HG03432 (cell line): ENCODE data around the gene BCAS4.
"Not testable (repeated sequence)": the region's sequence is repeated elsewhere in the genome, so short reads cannot be mapped to it uniquely, and the experiment has no call there.

ENCODE experiments used
- ATAC-seq: cut with Tn5 transposase; IDR thresholded peaks from one replicate; pipeline ENCODE4 v1.9.1; 2021; ENCODE audit warnings: mild to moderate bottlenecking, moderate library complexity; ENCODE audit not compliant: unreplicated experiment

Gene BCAS4

DNA sequence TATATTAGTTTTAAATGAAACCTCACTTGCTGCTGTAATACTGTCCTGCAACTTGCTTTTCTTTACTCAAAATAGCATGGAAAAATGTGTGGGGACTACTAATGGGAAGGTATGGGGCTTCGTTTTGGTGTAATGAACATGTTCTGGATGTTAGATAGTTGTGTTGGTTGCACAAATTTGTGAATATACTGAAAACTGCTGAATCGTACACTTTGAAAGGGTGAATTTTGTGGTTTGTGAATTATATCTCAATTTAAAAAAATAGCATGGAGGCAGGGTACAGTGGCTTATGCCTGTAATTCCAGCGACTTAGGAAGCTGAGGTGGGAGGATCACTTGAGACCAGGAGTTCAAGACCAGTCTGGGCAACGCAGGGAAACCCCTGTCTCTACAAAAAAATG is 2.3 kb downstream of the BCAS4 start:
- no peak for ATAC-seq

DNA sequence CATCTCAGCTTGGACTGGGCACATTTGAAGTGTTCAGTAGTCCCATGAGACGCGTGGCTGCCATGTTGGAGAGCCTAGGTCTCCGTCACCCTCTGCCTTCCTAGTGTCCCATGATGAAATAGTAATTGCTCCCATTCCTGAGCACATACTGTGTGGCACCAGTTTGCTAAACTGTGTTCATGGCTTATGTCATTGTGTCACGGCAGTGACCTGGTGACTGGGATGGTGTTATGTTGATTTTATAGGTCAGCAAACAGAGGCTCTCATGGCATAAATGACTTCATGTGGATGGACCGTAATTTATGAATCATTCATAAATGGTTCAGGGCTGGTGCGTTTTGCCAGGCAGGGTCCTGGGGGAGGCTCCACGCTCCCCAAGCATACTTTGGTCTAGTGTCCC is 3.8 kb downstream of the BCAS4 start:
- no peak for ATAC-seq

DNA sequence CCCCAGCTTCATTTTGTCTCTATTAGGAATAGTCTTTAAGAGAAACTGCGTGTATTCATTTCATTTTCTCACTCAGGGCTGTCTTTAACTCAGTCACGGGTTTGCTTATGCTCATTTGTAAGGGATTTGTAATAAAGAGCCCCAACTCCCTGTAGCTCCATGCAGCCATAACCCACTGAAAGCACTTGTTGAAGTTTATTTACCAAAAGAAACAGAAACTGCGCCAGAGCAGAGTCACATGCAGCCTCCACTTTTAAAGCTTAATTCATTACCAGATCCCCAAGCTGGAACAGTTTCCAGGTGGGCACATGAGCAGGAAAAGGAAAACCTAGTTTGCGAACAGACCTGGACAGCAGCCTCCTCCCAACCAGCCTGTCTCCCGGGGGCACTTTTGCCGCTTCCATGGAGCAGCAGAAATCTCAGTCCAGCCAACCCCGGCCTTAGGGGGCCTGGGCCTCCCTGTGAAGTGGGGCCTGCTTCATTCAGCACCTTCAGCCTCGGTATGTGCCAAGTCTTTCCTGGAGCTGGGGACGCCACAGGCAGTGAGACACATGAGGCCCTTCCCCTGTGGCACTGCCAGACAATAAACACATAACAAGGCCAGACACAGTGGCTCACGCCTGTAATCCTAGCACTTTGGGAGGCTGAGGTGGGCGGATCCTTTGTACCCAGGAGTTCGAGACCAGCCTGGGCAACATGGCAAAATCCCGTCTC is 4.5 kb downstream of the BCAS4 start:
- no peak for ATAC-seq

DNA sequence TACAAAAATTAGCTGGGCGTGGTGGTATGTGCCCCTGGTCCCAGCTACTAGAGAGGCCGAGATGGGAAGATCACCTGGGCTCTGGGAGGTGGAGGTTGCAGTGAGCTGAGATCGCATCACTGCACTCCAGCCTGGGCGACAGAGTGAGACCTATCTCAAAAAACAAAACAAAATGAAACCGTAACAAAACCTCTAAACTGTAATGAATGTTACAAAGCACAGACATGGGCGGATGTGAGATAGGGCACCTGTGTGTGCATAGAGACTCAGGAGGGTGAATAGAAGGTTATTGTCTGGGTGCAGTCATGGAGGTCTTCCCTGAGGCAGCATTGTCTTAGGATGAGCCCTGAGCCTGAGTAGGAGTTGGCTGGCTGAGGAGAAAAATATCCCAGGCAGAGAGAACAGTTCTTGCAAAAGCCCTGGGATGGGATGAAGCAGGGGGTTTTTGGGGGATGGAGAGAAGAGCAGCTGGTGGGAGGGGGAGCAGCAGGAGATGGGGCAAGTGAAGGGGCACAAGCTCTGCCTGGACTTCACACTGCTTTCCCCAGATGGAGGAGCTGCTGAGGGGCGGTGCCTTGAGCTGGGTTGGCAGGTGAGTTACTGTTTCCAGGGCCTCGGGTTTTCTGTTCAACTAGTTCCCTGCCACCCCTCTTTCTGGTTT is 5.2 kb downstream of the BCAS4 start:
- no peak for ATAC-seq

DNA sequence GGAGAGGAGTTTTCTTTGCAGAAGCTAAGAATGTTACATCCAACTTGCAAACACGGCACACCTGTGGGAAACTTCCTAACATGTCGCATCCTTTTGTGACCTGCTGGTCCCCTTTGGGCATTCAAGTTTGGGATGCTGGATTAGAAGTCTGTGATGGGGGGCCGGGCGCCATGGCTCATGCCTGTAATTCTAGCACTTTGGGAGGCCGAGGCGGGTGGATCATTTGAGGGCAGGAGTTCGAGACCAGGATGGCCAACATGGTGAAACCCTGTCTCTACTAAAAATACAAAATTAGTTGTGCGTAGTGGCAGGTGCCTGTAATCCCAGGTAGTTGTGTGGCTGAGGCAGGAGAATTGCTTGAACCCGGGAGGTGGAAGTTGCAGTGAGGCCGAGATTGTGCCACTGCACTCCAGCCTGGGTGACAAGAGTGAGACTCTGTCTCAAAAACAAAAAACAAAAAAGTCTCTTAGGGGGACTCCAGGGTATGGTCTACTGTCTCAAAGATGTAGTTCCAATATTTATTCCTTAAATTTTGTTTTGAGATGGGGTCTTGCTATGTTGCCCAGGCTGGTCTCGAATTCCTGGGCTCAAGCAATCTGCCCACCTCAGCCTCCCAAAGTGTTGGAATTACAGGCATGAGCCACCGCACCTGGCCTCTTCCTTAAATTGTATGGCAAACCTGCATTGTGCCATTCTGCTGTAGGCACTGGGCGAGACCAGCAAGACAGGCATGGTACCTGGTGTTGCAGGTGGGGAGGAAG is 6.3 kb downstream of the BCAS4 start:
- ATAC-seq = not testable (repeated sequence)

DNA sequence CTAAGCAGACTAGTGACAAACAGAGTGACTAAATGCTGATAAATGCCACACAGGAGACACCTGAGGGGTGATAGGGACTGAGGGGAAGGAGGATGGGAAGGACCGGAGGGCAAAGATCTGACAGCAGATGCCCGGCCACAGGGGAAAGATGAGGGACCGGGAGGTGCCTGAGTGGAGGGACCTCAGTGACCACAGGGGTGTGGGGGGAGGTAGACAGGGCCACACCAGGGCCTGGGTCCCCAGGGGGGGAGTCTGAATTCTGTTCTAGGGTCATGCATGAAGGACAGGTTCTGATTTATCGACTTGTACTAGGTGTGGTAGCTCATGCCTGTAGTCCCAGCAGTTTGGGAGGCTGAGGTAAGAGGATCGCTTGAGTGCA is 6.9 kb downstream of the BCAS4 start:
- ATAC-seq = no peak

DNA sequence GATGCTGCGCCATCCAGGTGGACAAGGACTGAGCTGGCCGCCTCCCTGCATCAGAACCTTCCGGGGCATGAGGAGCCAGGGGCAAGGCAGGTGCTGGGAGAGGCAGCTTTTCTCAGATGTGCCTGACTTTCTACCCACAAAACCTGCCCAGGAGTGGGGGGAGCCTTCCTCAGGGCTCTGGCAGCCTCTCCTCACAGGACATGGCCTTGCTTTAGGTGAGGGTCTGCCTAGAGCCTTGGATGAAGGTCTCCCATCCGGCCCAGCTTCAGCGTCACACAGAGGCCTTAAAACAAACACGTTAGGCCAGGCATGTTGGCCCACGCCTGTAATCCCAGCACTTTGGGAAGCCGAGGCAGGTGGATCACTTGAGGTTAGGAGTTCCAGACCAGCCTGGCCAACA is 7.4 kb downstream of the BCAS4 start:
- no peak for ATAC-seq

DNA sequence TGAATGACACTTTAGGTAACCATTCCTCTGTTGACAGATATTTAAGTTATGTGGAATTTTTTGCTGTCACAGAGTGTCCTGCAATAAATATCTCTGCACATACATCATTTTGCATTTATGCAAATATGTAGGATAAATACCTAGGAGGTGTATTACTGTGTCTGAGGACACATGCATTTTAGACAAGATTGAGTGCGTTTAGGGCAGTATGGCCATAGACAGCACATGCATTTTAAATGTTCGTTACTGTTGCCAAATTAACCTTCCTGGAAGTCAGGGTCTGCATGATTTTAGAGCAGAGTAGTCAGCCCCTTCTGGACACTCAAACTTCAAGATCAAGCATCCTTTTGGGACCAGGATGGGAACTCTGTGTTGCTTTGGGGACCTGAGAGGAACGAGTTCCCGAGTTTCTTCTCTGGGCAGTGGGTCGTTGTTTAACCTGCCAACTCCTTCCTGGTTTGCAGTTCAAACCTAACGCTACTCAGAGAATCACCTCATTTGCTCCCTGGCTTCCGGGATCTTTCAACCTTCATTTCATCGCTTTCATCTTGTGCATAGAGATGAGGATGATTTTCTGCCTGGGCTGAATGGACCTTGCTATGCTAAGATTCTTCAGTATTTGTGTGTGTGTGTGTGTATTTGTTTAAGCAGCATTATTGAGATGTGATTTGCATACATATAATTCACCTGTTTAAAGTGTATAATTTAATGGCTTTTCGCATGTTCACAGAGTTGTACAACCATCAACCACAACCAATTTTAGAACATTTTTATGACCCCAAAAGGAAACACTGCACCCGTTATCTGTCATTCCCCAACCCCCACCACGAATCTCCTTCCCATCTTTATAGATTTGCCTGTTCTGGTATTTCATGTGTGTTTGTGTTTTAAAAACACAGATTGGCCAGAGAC is 9.8 kb downstream of the BCAS4 start:
- no peak for ATAC-seq

DNA sequence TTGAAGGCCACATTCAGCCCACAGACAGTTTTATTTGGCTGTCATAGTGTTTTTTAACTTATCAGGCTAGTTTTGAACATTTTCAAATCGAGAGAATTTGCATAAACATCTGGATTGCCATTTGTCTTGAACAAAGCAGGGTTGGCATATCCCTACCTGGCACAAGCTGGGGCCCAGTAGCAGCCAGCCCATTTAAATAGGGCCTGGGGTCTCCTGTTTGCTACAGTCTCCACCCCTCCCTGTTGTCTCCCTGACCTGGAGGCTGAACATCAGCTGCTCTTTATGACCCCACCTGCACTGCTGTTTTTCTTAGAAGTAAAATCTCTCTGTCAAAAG is 10.5 kb downstream of the BCAS4 start:
- no peak for ATAC-seq

DNA sequence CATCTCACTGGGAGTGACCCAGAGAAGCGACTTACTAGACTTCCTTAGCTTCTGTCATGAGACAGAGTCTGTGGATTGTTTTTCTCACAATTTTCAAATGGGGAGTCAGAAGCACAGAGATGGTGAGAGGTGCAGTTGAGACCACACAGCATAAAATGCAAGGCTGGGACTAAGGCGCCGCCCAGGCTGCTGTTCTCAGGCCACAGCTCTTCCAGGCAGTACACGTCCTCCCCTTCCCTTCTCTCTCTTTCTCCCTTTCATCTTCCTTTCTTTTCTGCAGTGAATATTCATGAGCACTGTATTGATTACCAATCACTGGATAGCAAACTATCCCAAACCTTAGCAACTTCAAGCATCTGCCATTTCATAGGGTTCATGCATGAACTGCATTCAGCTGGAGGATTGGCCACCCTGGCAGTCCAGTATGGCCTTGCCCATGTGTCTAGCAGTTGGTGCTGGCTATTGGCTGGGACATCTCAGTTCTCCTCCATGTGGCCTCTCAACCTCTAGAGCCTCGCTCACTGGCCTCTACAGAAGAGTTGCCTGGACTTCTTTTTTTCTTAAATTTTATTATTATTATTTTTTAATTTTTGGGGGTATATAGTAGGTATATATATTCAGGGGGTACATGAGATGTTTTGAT is 11.4 kb downstream of the BCAS4 start:
- no peak for ATAC-seq

DNA sequence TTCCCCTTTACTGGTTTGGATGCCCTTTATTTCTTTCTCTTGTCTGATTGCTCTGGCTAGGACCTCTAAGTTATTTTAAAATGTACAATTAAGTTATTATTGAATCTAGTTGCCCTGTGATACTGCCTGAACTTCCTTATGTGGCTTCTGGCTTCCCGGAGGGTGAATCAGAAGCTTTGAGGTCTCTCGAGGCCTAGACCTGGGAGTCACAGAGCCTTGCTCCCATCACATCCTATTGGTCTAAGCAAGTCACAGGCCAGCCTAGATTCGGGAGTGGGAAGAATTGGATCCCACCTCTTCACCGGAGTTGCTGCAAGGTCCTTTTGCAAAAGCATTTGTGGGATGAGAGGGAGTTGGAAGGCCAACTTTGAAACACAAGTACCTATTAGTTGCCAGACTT is 15.2 kb downstream of the BCAS4 start:
- ATAC-seq = no peak

DNA sequence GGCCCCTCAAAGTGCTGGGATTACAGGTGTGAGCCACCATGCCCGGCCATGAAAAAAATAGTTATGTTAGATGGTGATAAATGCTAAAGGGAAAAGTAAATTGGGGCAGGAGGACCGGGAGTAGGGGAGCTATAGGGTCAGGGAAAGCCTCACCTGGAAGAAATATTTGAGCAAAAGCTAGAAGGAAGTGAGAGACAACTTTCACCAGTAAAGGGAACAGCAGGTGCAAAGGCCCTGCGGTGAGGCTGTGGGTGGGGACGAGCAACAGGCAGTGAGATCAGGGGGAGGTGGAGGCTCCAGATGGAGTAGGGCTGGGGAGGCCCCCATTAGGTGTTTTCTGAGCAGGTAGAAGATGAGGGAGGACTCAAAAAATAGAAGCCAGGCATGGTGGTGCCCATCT is 16.0 kb downstream of the BCAS4 start:
- no peak for ATAC-seq

DNA sequence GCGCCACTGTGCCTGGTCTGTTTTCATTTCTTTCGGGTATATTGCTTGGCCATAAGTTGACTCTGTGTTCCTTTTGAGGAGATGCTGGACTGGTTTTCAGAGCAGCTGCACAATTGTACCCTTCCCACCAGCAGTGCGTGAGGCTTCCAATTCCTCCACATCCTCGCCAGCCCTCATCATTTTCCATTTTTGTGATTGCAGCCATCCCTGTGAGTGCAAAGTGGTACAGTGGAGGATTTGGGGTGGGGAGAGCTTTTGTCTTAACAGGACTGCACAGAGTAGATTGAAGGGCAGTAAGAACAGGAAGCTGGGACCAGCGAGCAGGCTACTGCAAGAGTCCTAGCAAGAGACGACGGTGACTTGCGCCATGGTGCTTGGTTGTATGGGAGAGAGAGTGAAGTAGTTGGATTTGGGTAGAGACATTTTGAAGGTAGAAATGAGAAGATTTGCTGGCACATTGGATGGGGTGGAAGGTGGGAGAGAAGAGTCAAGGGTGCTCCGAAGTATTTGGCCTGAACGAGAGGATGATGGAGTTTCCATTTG is 18.3 kb downstream of the BCAS4 start:
- no peak for ATAC-seq

DNA sequence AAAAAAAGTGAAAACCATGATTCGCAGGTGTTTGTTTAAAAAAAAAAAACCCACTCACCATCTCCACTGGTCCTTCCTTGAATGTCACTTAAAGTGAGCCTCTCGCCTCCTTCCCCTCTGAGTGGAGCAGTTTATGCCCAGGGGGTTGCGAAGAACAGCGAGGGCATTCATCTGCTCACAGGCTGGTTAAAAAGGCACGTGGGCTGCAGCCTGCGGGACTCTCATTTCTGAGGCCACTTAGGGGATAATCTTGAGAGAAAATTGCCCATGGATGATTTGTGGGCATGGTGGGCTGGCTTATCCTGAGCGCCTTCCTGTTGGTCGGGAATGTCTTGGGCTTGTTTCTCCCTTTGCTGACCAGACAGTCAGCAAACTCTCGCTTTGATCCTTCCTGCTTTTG is 18.9 kb downstream of the BCAS4 start:
- ATAC-seq = no peak

DNA sequence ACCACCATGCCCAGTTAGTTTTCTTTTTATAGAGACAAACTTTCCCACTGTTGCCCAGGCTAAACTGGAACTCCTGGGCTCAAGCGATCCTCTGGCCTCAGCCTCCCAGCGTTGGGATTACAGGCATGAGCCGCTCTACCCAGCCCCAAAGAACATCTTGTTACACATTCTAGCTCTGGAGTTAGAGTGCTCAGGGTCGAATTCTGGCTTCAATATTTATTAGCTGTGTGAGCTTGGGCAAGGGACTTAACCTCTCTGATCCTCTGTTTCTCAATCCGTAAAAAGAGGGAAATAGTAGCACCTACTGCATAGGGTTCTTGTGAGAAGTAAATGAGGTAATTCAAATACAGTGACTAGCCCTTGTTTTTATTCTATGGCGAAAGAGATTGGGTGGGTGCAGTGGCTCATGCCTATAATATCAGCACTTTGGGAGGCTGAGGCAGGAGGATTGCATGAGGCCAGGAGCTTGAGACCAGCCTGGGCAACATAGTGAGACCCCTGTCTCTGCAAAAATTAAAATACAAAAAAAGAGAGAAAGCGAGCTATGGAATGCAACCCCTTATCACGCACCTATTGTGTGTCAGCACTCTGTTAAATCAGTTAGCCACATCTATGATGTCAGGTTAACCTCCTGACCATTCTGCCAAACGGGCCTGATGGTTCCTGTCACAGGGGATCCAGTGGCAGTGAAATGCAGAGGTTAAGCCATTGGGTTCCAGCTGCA is 19.7 kb downstream of the BCAS4 start:
- no peak for ATAC-seq

DNA sequence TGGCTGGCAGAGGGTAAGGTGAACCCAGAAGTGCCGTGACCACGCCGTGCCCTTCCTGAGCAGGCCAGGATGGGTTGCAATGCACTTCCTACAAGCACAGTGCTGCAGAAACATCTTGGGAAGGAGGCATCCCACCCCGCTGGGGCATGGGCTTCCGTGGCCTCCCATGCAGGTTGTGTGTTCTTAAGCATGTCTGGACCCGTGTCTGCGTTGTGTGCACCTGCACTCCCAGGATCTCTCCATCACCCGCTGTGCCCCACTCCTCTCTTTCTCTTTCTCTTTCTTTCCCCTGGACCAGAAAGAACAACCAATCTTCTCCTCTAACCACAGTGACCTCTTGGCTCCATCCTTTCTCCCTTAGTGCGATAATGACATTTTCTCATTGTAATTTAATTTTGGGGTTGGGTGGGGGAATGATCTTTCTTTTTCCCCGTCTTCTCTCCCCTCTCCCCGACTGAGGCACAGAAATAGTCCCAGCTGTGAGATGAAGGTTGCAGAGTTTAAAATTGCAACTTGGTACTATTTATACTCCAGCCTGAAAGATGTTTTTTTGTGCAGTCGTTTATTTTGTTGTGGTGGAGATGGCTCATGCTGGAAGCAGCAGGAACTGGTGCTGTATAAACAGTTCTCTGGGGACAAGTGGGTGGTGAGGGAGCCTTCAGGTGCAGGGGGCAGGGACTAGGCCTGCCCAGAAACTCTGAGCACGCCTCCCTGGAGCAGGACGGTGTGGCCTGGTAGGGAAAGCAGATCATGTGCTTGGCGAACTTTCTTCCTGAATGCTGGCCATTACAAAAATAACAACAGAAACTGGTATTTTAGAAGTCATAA is 20.5 kb downstream of the BCAS4 start:
- peak; percentile 59 for ATAC-seq

DNA sequence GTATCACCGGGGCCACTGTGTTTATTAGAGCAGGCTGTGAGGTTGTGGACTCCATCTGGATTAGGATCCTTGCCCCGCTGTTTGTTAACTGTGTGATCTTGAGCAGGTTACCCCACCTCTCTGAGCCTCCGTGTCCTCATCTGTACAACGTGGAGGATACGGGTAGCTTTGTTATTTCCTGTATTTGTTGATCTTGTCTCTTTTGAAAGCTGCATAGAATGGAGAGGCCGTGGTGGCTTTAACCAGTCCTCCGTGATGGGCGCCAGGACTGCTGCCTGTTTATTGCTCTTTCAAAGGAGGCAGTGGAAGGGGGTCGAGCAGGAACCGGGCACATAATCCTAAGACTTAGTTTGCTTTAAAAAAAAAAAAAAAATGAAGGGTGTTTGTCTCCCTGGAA is 22.9 kb downstream of the BCAS4 start:
- no peak for ATAC-seq

DNA sequence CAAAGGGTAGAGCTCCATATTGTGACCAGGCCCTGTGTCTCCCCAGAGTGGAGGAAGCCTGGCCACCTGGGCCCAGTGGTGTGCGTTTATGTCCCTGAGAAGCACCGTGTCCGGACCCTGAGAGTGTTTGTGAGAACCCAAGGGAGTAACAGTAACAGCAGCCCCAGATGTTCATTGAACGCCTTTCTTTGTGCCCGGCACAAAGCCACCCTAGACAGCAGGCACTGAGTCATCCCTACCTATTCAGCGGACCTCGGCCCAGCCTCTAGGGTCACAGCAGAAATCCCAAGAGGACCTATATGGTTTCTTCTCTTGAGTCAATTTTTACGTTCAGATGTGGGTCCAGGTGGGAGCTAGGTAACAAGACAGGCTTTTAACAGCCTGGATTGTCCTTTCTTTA is 24.5 kb downstream of the BCAS4 start:
- ATAC-seq = peak; percentile 28
